LNCaP clone FGC (cell line): ENCODE results near the gene CENPN.

Experiments
- DNase-seq: peaks from one replicate; pipeline ENCODE4 v3.0.0-alpha.2; 2011; ENCODE audit warnings: low read depth
- H3K4me3 ChIP-seq: 2 replicates; pipeline ENCODE4 v1.5.1; 2011; ENCODE audit warnings: mild to moderate bottlenecking, low read depth, low read length, control low read depth
- CTCF ChIP-seq: IDR thresholded peaks from 2 replicates; pipeline ENCODE4 v1.5.1; 2012; ENCODE audit warnings: mild to moderate bottlenecking; ENCODE audit not compliant: control insufficient read depth, insufficient read depth; ENCODE audit errors: extremely low read depth

Gene CENPN

GRCh38 chr16:81073560-81074330 lies 66.7 kb downstream of the CENPN start:
- DNase-seq, result no peak
- TF ChIP-seq CTCF, result no peak
- no peak overlapping the region for H3K4me3 ChIP-seq

- no peak for TF ChIP-seq CTCF
- peak; percentile 59 for DNase-seq
- peak overlapping the region; percentile 81 for H3K4me3 ChIP-seq
These were observed 69.6 kb downstream of the CENPN start for GRCh38 chr16:81076566-81077075.

GRCh38 chr16:81077076-81077940 lies 70.3 kb downstream of the CENPN start, which contains the start of gene C16orf46:
TSS of gene C16orf46 (minus strand) at chr16:81077238. CDS start at chr16:81063955, 13,283 bp downstream.
- peak within 1 kb of the TSS; percentile 81 for H3K4me3 ChIP-seq
- TF ChIP-seq CTCF, result no peak

GRCh38 chr16:81080233-81080632 lies 73.2 kb downstream of the CENPN start:
- H3K4me3 ChIP-seq, result no peak overlapping the region
- DNase-seq, result no peak
- TF ChIP-seq CTCF, result no peak

More at GRCh38 chr16:81077076-81077940, 70.3 kb downstream of the CENPN start, which contains the start of gene C16orf46:
- DNase-seq, result peak; percentile 86

- TF ChIP-seq CTCF, result no peak
- no peak overlapping the region for H3K4me3 ChIP-seq
- no peak for DNase-seq
These were observed 74.0 kb downstream of the CENPN start for GRCh38 chr16:81081014-81081413.
